GM13976 (cell line): ENCODE measurements around the gene ATP6V0B.

Experiments
- DNase-seq: peaks from one replicate; pipeline ENCODE4 v3.0.0; 2012; ENCODE audit warnings: low spot score
- CTCF ChIP-seq: IDR thresholded peaks from 2 replicates; pipeline ENCODE4 v1.5.1; 2012; ENCODE audit warnings: borderline replicate concordance, mild to moderate bottlenecking; ENCODE audit not compliant: insufficient read depth; ENCODE audit errors: extremely low read depth, missing control alignments, control extremely low read depth
- in situ Hi-C: fragments of 300-500 bp; cut with MboI; formaldehyde crosslinking; loops from one replicate; pipeline ENCODE4 v1.12.0; 2022; ENCODE audit warnings: low sequenced_read_pairs, mixed read lengths, inconsistent platforms; ENCODE audit not compliant: unreplicated experiment

Gene ATP6V0B

GRCh38 chr1:44021581-44022321, 47.0 kb downstream of the ATP6V0B start:
- DNase-seq, result no peak
- no peak for TF ChIP-seq CTCF
- in situ Hi-C loops, result no loop called here

DNA sequence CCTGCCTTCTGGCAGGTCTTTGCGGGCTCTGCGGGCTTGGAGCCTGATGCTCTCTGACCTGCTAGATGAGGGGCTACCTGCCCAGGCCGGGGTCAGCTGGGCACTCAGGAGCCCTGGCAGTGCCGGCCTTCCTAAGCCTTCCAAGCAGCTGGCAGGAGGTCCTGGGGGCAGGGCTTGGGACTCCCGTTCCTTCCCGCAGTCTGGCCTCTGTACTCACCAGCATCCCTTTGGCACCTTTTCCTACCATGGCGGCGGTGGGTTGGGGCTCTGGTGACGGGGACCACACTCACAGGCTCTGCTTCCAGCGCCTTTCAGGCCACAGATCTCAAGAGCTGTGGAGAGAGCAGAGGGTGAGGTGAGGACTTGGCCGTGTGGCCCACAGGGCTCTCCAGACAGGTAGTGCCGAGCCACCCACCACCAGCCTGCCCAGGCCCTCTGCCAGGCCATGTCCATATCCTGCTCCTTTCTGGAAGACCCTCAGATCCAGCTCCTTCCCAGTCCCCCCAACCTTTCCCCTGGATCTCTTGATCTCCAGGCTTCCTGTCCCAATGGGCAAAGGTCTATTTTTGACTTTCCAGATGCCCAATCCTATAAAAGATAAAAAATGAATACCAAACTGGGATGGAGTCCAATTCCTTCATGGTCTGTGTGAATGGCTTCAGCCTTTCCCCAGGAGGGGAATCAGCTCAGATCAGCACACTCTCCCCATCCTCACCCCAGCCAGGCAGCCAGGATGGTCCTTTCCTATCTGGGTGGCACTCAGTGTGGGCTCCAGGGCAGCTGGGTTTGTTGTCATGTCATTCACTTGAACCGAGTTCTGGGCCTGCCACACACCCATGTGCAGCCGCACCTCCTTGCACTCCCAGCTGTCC, 49.5 kb downstream of the ATP6V0B start:
- no peak for DNase-seq
- no peak for TF ChIP-seq CTCF
- in situ Hi-C loops, result no loop called here

- in situ Hi-C loops, result no loop called here
- no peak for DNase-seq
- TF ChIP-seq CTCF, result no peak
Observed at GRCh38 chr1:44024903-44025525, 50.3 kb downstream of the ATP6V0B start.

- no peak for TF ChIP-seq CTCF
- in situ Hi-C loops, result no loop called here
- no peak for DNase-seq
Observed at GRCh38 chr1:44025816-44026215, 51.1 kb downstream of the ATP6V0B start.

- no peak for DNase-seq
- no peak for TF ChIP-seq CTCF
- in situ Hi-C loops, result no loop called here
Observed at GRCh38 chr1:44027320-44027719, 52.6 kb downstream of the ATP6V0B start.
